ENCODE measurements around the gene HAUS7.

HAUS7 gene

GRCh38 chrX:153475751-153476281 lies 5.4 kb upstream of the HAUS7 start:
- DNase-seq, result no peak

- DNase-seq, result no peak
Observed at GRCh38 chrX:153475271-153475670, 4.9 kb upstream of the HAUS7 start.

- DNase-seq, result no peak
Observed at GRCh38 chrX:153474718-153475117, 4.3 kb upstream of the HAUS7 start.

GRCh38 chrX:153474266-153474665 lies 3.9 kb upstream of the HAUS7 start:
- DNase-seq, result no peak

- no peak for DNase-seq
Observed at GRCh38 chrX:153473126-153473525, 2.8 kb upstream of the HAUS7 start.

GRCh38 chrX:153471663-153472280 lies 1.4 kb upstream of the HAUS7 start:
- no peak for DNase-seq

- no peak for DNase-seq
Observed at GRCh38 chrX:153469811-153470410, 465 bp downstream of the HAUS7 start.

- no peak for DNase-seq
Observed at GRCh38 chrX:153468008-153468580, 2.3 kb downstream of the HAUS7 start.

GRCh38 chrX:153465691-153466380 lies 4.5 kb downstream of the HAUS7 start:
- DNase-seq, result no peak

- no peak for DNase-seq
Observed at GRCh38 chrX:153464116-153464515, 6.3 kb downstream of the HAUS7 start.

GRCh38 chrX:153463556-153463955 lies 6.8 kb downstream of the HAUS7 start:
- DNase-seq, result no peak

- DNase-seq, result no peak
Observed at GRCh38 chrX:153463031-153463430, 7.3 kb downstream of the HAUS7 start.

- no peak for DNase-seq
Observed at GRCh38 chrX:153462291-153462690, 8.1 kb downstream of the HAUS7 start.

GRCh38 chrX:153460826-153461225 lies 9.6 kb downstream of the HAUS7 start:
- DNase-seq, result no peak

GRCh38 chrX:153459986-153460385 lies 10.4 kb downstream of the HAUS7 start:
- no peak for DNase-seq

- DNase-seq, result no peak
Observed at GRCh38 chrX:153458476-153458875, 11.9 kb downstream of the HAUS7 start.

GRCh38 chrX:153457827-153458466 lies 12.4 kb downstream of the HAUS7 start:
- DNase-seq, result no peak

GRCh38 chrX:153457136-153457825 lies 13.1 kb downstream of the HAUS7 start:
- DNase-seq, result no peak

GRCh38 chrX:153456704-153457103 lies 13.7 kb downstream of the HAUS7 start:
- DNase-seq, result no peak

GRCh38 chrX:153456161-153456560 lies 14.2 kb downstream of the HAUS7 start:
- DNase-seq, result no peak

- no peak for DNase-seq
Observed at GRCh38 chrX:153455571-153455970, 14.8 kb downstream of the HAUS7 start.

GRCh38 chrX:153454901-153455550 lies 15.3 kb downstream of the HAUS7 start:
- DNase-seq, result no peak
